Mesendoderm (in vitro differentiated cells): ENCODE measurements around the gene DENND1A.

ENCODE experiments used
- DNase-seq: peaks from one replicate; pipeline ENCODE4 v3.0.0; 2013
- H2AK5ac ChIP-seq: 2 replicates; pipeline ENCODE4 v1.6.1; 2013; ENCODE audit warnings: low read length, inconsistent platforms
- H2BK120ac ChIP-seq: 2 replicates; pipeline ENCODE4 v1.6.1; 2013; ENCODE audit warnings: low read depth, mild to moderate bottlenecking, low read length, moderate library complexity, mixed read lengths
- H2BK15ac ChIP-seq: replicated peaks from 2 replicates; pipeline ENCODE4 v1.6.1; 2013; ENCODE audit warnings: low read depth, mild to moderate bottlenecking, moderate library complexity
- H2BK5ac ChIP-seq: 2 replicates; pipeline ENCODE4 v1.6.1; 2013; ENCODE audit warnings: low read length, inconsistent platforms
- H3K18ac ChIP-seq: 2 replicates; pipeline ENCODE4 v1.6.1; 2013; ENCODE audit warnings: mild to moderate bottlenecking, low read length, mixed read lengths
- H3K23ac ChIP-seq: one replicate; pipeline ENCODE4 v1.6.1; 2013; ENCODE audit warnings: low read length
- H3K27ac ChIP-seq: 2 replicates; pipeline ENCODE4 v1.5.1; 2013; ENCODE audit warnings: low read depth, mild to moderate bottlenecking, inconsistent platforms, low read length, moderate library complexity
- H3K27me3 ChIP-seq: 2 replicates; pipeline ENCODE4 v1.6.1; 2013; ENCODE audit warnings: low read length, control low read depth, mild to moderate bottlenecking, inconsistent platforms; ENCODE audit not compliant: insufficient read depth, poor library complexity
- H3K36me3 ChIP-seq: 2 replicates; pipeline ENCODE4 v1.6.1; 2013; ENCODE audit warnings: low read length, inconsistent platforms; ENCODE audit not compliant: control insufficient read depth, insufficient read depth
- H3K4ac ChIP-seq: one replicate; pipeline ENCODE4 v1.6.1; 2013; ENCODE audit warnings: low read depth, mild to moderate bottlenecking, low read length, moderate library complexity
- H3K4me1 ChIP-seq: 2 replicates; pipeline ENCODE4 v1.6.1; 2013; ENCODE audit warnings: low read depth, low read length, inconsistent platforms; ENCODE audit not compliant: control insufficient read depth
- H3K4me2 ChIP-seq: 2 replicates; pipeline ENCODE4 v1.6.1; 2013; ENCODE audit warnings: low read length
- H3K4me3 ChIP-seq: 2 replicates; pipeline ENCODE4 v1.5.1; 2013; ENCODE audit warnings: mild to moderate bottlenecking, low read length
- H3K56ac ChIP-seq: one replicate; pipeline ENCODE4 v1.6.1; 2013; ENCODE audit warnings: low read length
- H3K79me1 ChIP-seq: 2 replicates; pipeline ENCODE4 v1.6.1; 2013; ENCODE audit warnings: low read length, inconsistent platforms
- H3K79me2 ChIP-seq: 2 replicates; pipeline ENCODE4 v1.6.1; 2013; ENCODE audit warnings: mild to moderate bottlenecking, low read length; ENCODE audit not compliant: control insufficient read depth, insufficient read depth
- H3K9ac ChIP-seq: 2 replicates; pipeline ENCODE4 v1.6.1; 2013; ENCODE audit warnings: low read length, inconsistent platforms
- H4K5ac ChIP-seq: one replicate; pipeline ENCODE4 v1.6.1; 2013; ENCODE audit warnings: low read length
- H4K8ac ChIP-seq: one replicate; pipeline ENCODE4 v1.6.1; 2013; ENCODE audit warnings: low read depth, mild to moderate bottlenecking, control low read depth, low read length, moderate library complexity
- WGBS: extraction: QIAGEN DNeasy Blood & Tissue Kit; methylation state at CpG from one replicate; pipeline ENCODE4 v1.1.7; 2013; ENCODE audit warnings: low lambda C conversion rate, missing lambda C conversion rate; ENCODE audit not compliant: insufficient coverage; ENCODE audit errors: extremely low coverage; 5-methylcytosine and 5-hydroxymethylcytosine counted together

DENND1A gene

GRCh38 chr9:123550797-123551196 lies 379.1 kb downstream of the DENND1A start:
- no peaks in the 10 kb centered on the region for H3K79me2 ChIP-seq
- peak; percentile 83 for DNase-seq
- H3K4me1 ChIP-seq = peaks cover 3% of the 10 kb centered on the region
- no peak overlapping the region for H2BK120ac ChIP-seq
- H3K18ac ChIP-seq = no peak overlapping the region
- no peak overlapping the region for H3K56ac ChIP-seq
- no peak overlapping the region for H2BK15ac ChIP-seq
- H3K27ac ChIP-seq = no peak overlapping the region
- WGBS = no CpG with 5 or more reads among the region's 5 CpGs
- no peak overlapping the region for H2AK5ac ChIP-seq
- H2BK5ac ChIP-seq = no peak overlapping the region
- H3K9ac ChIP-seq = no peak overlapping the region
- no peaks in the 10 kb centered on the region for H3K79me1 ChIP-seq
- H3K27me3 ChIP-seq = no peaks in the 10 kb centered on the region
- H3K23ac ChIP-seq = no peak overlapping the region
- H4K5ac ChIP-seq = no peak overlapping the region
- H3K36me3 ChIP-seq = no peaks in the 10 kb centered on the region
- H4K8ac ChIP-seq = no peak overlapping the region
- H3K4me2 ChIP-seq = no peak overlapping the region
- H3K4ac ChIP-seq = no peak overlapping the region
- no peak overlapping the region for H3K4me3 ChIP-seq

DNA sequence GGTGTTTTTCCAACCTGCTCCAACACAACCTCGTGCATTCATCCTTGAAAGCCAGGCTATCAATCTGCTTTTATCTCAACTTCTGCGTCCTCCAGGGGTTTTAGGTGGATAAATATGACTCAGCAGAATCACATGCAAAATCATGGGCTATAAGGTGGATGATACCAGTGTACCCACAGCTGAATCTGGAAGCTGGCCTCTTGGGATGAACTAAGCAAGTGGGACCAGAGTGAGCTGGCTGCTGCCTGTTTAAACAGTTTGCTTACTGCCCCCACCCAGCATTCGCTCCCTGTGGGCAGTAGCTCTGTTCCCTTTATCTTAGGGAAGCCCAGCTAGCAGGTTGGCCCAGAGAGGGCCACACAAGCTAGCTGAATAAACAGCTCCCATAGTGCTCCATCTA lies 379.9 kb downstream of the DENND1A start:
- Histone ChIP-seq H4K5ac (no peak overlapping the region), H3K4ac (no peak overlapping the region), H2BK5ac (no peak overlapping the region), H3K4me1 (peaks cover 3% of the 10 kb centered on the region), H3K23ac (no peak overlapping the region), H2BK120ac (no peak overlapping the region), H3K4me2 (no peak overlapping the region), H2AK5ac (no peak overlapping the region), H3K9ac (no peak overlapping the region), H3K27me3 (no peaks in the 10 kb centered on the region), H2BK15ac (no peak overlapping the region), H3K79me1 (no peaks in the 10 kb centered on the region), H3K18ac (no peak overlapping the region), H3K4me3 (no peak overlapping the region), H3K79me2 (no peaks in the 10 kb centered on the region), H3K56ac (no peak overlapping the region), H4K8ac (no peak overlapping the region), H3K27ac (no peak overlapping the region), H3K36me3 (no peaks in the 10 kb centered on the region)
- WGBS = no CpG with 5 or more reads among the region's 3 CpGs
- peak; percentile 49 for DNase-seq

GRCh38 chr9:123548741-123549545 lies 381.0 kb downstream of the DENND1A start:
- no peaks in the 10 kb centered on the region for H3K79me2 ChIP-seq
- H4K8ac ChIP-seq = no peak overlapping the region
- H3K23ac ChIP-seq = no peak overlapping the region
- H3K4ac ChIP-seq = no peak overlapping the region
- peak overlapping the region; percentile 49 for H4K5ac ChIP-seq
- no peaks in the 10 kb centered on the region for H3K36me3 ChIP-seq
- no peaks in the 10 kb centered on the region for H3K27me3 ChIP-seq
- H3K4me3 ChIP-seq = no peak overlapping the region
- H3K4me2 ChIP-seq = no peak overlapping the region
- H2BK120ac ChIP-seq = no peak overlapping the region
- WGBS = no CpG with 5 or more reads among the region's 9 CpGs
- H3K9ac ChIP-seq = no peak overlapping the region
- no peak overlapping the region for H2BK5ac ChIP-seq
- H3K4me1 ChIP-seq = peaks cover 3% of the 10 kb centered on the region
- H2AK5ac ChIP-seq = no peak overlapping the region
- no peak overlapping the region for H3K56ac ChIP-seq
- no peaks in the 10 kb centered on the region for H3K79me1 ChIP-seq
- H2BK15ac ChIP-seq = no peak overlapping the region
- H3K18ac ChIP-seq = no peak overlapping the region
- H3K27ac ChIP-seq = no peak overlapping the region
- no peak for DNase-seq

- H3K4me2 ChIP-seq = no peak overlapping the region
- WGBS = no CpG with 5 or more reads among the region's 3 CpGs
- H3K4ac ChIP-seq = no peak overlapping the region
- H2BK120ac ChIP-seq = no peak overlapping the region
- no peak overlapping the region for H2AK5ac ChIP-seq
- H3K79me1 ChIP-seq = no peaks in the 10 kb centered on the region
- no peak overlapping the region for H3K56ac ChIP-seq
- H3K27ac ChIP-seq = no peak overlapping the region
- no peaks in the 10 kb centered on the region for H3K4me1 ChIP-seq
- H3K18ac ChIP-seq = no peak overlapping the region
- H2BK15ac ChIP-seq = no peak overlapping the region
- no peaks in the 10 kb centered on the region for H3K36me3 ChIP-seq
- no peak overlapping the region for H4K5ac ChIP-seq
- H3K79me2 ChIP-seq = no peaks in the 10 kb centered on the region
- H3K27me3 ChIP-seq = no peaks in the 10 kb centered on the region
- DNase-seq = peak; percentile 40
- H2BK5ac ChIP-seq = no peak overlapping the region
- H4K8ac ChIP-seq = no peak overlapping the region
- no peak overlapping the region for H3K9ac ChIP-seq
- H3K4me3 ChIP-seq = no peak overlapping the region
- H3K23ac ChIP-seq = no peak overlapping the region
Observed at GRCh38 chr9:123544007-123544827, 385.7 kb downstream of the DENND1A start.

DNA sequence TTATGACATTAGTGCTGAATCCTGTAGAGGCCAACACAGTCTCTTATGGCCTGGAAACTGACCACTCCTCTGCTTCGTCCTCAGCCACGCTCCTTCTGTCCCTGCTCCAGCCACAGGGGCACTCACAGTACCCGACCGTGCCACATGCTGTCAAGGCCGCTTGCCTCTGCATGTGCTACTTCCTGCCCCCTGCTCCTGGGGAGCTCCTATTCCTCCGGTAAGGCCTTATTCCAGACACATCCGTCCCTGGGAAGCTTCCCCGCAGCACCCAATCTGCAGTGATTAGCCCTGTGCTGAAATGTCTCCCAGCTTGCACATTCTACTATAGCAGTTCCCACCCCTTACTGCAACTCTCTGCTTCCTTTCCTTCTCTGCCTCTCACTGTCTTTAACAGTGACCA lies 386.4 kb downstream of the DENND1A start:
- no peaks in the 10 kb centered on the region for H3K27me3 ChIP-seq

More for the DNA sequence above, 386.4 kb downstream of the DENND1A start:
- H3K56ac ChIP-seq = no peak overlapping the region
- H2BK120ac ChIP-seq = no peak overlapping the region
- H4K8ac ChIP-seq = no peak overlapping the region
- H4K5ac ChIP-seq = no peak overlapping the region
- no peak overlapping the region for H3K27ac ChIP-seq
- H3K79me2 ChIP-seq = no peaks in the 10 kb centered on the region
- H3K4ac ChIP-seq = no peak overlapping the region
- H2BK15ac ChIP-seq = no peak overlapping the region
- no peak overlapping the region for H3K4me2 ChIP-seq
- H3K18ac ChIP-seq = no peak overlapping the region
- no peak overlapping the region for H2AK5ac ChIP-seq
- WGBS = no CpG with 5 or more reads among the region's 8 CpGs
- no peak overlapping the region for H2BK5ac ChIP-seq
- peak; percentile 27 for DNase-seq
- H3K36me3 ChIP-seq = no peaks in the 10 kb centered on the region
- H3K79me1 ChIP-seq = no peaks in the 10 kb centered on the region
- no peak overlapping the region for H3K9ac ChIP-seq
- H3K4me1 ChIP-seq = no peaks in the 10 kb centered on the region
- H3K23ac ChIP-seq = no peak overlapping the region
- H3K4me3 ChIP-seq = no peak overlapping the region
